Endothelial cell (in vitro differentiated cells): ENCODE measurements around the gene LUZP1. TPM values are rescaled to one million over a fixed set of nuclear protein-coding genes. Genes with fewer than 3 reads are reported as not detected.
"Not testable (repeated sequence)": the region's sequence is repeated elsewhere in the genome, so short reads cannot be mapped to it uniquely, and the experiment has no call there.

ENCODE experiments used
- DNase-seq: peaks from one replicate; pipeline ENCODE4 v3.0.0; 2021; ENCODE audit warnings: low spot score
- H3K27ac Mint-ChIP-seq: one replicate; pipeline ENCODE4 v1.8.0; 2021; ENCODE audit warnings: mixed read lengths, inconsistent platforms; ENCODE audit not compliant: unreplicated experiment
- H3K27me3 Mint-ChIP-seq: one replicate; pipeline ENCODE4 v1.8.0; 2021; ENCODE audit warnings: mild to moderate bottlenecking, moderate library complexity, mixed read lengths, inconsistent platforms; ENCODE audit not compliant: unreplicated experiment
- H3K36me3 Mint-ChIP-seq: one replicate; pipeline ENCODE4 v1.8.0; 2021; ENCODE audit warnings: mild to moderate bottlenecking, low read depth, mixed read lengths, inconsistent platforms; ENCODE audit not compliant: unreplicated experiment
- H3K4me1 Mint-ChIP-seq: one replicate; pipeline ENCODE4 v1.8.0; 2021; ENCODE audit warnings: mild to moderate bottlenecking, mixed read lengths, inconsistent platforms; ENCODE audit not compliant: unreplicated experiment
- H3K4me3 Mint-ChIP-seq: one replicate; pipeline ENCODE4 v1.8.0; 2021; ENCODE audit warnings: mild to moderate bottlenecking, mixed read lengths, inconsistent platforms; ENCODE audit not compliant: unreplicated experiment
- H3K9me3 Mint-ChIP-seq: one replicate; pipeline ENCODE4 v1.8.0; 2021; ENCODE audit warnings: mixed read lengths, inconsistent platforms; ENCODE audit not compliant: unreplicated experiment
- total RNA-seq: library from RNA; stranded (reverse); fragmentation: NEBNext Ultra II Directional; extraction: Animal tissue kit (Norgen Biotek cat#: 25700); gene quantifications from one replicate; pipeline ENCODE4 v1.2.1, GENCODE V29; 2021; ENCODE audit not compliant: unreplicated experiment
- TF ChIP-seq, protein P1 (sequence below): fragments of 200-600 bp; sonication (generic); IDR thresholded peaks from one replicate; pipeline ENCODE4 v1.5.0; 2021; ENCODE audit warnings: antibody characterized with exemption; ENCODE audit not compliant: unreplicated experiment

LUZP1 gene
- total RNA-seq, 1 donor from 2014 or later, result 103 TPM

DNA sequence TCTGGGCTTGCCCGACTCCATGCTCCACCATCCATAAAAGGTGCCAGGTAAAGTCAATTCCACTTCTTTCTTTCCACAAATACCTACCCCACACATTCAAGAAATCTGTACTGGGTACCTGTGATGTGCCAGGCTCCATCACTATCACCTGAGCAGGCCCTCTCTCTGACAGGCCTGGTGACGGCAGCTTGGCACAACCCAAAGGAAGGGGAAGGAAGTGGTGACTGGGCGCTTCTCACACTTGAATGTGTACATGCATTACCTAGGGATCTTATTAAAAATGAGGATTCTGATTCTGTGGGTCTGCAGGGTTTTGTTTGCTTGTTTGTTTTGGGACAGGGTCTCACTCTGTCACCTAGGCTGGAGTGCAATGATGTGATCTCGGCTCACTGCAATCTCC lies 41.1 kb upstream of the LUZP1 start:
- no peak for DNase-seq
- Mint-ChIP-seq H3K4me1 (peaks cover 8% of the 10 kb centered on the region), H3K27me3 (peaks cover 10% of the 10 kb centered on the region), H3K36me3 (no peaks in the 10 kb centered on the region), H3K9me3 (no peaks in the 10 kb centered on the region), H3K4me3 (no peak overlapping the region), H3K27ac (no peak overlapping the region)
- TF ChIP-seq, protein P1, sequence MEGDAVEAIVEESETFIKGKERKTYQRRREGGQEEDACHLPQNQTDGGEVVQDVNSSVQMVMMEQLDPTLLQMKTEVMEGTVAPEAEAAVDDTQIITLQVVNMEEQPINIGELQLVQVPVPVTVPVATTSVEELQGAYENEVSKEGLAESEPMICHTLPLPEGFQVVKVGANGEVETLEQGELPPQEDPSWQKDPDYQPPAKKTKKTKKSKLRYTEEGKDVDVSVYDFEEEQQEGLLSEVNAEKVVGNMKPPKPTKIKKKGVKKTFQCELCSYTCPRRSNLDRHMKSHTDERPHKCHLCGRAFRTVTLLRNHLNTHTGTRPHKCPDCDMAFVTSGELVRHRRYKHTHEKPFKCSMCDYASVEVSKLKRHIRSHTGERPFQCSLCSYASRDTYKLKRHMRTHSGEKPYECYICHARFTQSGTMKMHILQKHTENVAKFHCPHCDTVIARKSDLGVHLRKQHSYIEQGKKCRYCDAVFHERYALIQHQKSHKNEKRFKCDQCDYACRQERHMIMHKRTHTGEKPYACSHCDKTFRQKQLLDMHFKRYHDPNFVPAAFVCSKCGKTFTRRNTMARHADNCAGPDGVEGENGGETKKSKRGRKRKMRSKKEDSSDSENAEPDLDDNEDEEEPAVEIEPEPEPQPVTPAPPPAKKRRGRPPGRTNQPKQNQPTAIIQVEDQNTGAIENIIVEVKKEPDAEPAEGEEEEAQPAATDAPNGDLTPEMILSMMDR, result no peak

DNA sequence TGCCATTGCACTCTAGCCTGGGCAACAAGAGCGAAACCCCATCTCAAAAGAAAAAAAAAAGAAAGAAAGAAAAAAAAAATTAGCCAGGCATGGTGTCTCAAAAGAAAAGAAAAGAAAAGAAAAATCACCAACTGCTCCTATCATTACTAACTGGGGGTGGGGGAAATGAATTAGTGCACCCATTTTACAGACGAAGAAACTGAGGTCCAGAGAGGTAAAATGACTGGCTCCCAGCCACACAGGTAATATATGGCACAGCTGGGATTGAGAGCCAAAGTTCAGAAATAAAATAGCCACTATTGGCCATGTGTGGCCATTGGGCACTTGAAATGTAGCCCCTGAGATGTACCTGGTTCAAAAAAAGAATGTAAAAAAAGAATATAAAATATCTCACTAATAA lies 39.9 kb upstream of the LUZP1 start:
- peaks cover 10% of the 10 kb centered on the region for H3K27me3 Mint-ChIP-seq
- no peaks in the 10 kb centered on the region for H3K36me3 Mint-ChIP-seq
- no peak overlapping the region for H3K4me3 Mint-ChIP-seq
- no peak overlapping the region for H3K27ac Mint-ChIP-seq
- peaks cover 8% of the 10 kb centered on the region for H3K4me1 Mint-ChIP-seq
- H3K9me3 Mint-ChIP-seq, result no peaks in the 10 kb centered on the region
- no peak for DNase-seq
- TF ChIP-seq, protein P1, result no peak

GRCh38 chr1:23207733-23208132 lies 39.1 kb upstream of the LUZP1 start:
- not testable (repeated sequence) for H3K4me1 Mint-ChIP-seq, H3K4me3 Mint-ChIP-seq, H3K9me3 Mint-ChIP-seq, H3K27ac Mint-ChIP-seq, H3K36me3 Mint-ChIP-seq, DNase-seq, H3K27me3 Mint-ChIP-seq

- Mint-ChIP-seq H3K4me3 (no peak overlapping the region), H3K9me3 (no peaks in the 10 kb centered on the region), H3K27ac (no peak overlapping the region), H3K36me3 (no peaks in the 10 kb centered on the region), H3K27me3 (peaks cover 8% of the 10 kb centered on the region), H3K4me1 (no peaks in the 10 kb centered on the region)
- TF ChIP-seq, protein P1, result no peak
- DNase-seq, result no peak
Measured at GRCh38 chr1:23202263-23202749, 33.6 kb upstream of the LUZP1 start.

- Mint-ChIP-seq H3K27me3 (peaks cover 3% of the 10 kb centered on the region), H3K4me1 (no peaks in the 10 kb centered on the region), H3K4me3 (no peak overlapping the region), H3K9me3 (no peaks in the 10 kb centered on the region), H3K27ac (no peak overlapping the region), H3K36me3 (no peaks in the 10 kb centered on the region)
- TF ChIP-seq, protein P1, result no peak
- no peak for DNase-seq
Measured at GRCh38 chr1:23200883-23201282, 32.2 kb upstream of the LUZP1 start.
